ENCODE data around the gene SLC35A2.
"Not testable (repeated sequence)": the region's sequence is repeated elsewhere in the genome, so short reads cannot be mapped to it uniquely, and the experiment has no call there.

SLC35A2 gene

DNA sequence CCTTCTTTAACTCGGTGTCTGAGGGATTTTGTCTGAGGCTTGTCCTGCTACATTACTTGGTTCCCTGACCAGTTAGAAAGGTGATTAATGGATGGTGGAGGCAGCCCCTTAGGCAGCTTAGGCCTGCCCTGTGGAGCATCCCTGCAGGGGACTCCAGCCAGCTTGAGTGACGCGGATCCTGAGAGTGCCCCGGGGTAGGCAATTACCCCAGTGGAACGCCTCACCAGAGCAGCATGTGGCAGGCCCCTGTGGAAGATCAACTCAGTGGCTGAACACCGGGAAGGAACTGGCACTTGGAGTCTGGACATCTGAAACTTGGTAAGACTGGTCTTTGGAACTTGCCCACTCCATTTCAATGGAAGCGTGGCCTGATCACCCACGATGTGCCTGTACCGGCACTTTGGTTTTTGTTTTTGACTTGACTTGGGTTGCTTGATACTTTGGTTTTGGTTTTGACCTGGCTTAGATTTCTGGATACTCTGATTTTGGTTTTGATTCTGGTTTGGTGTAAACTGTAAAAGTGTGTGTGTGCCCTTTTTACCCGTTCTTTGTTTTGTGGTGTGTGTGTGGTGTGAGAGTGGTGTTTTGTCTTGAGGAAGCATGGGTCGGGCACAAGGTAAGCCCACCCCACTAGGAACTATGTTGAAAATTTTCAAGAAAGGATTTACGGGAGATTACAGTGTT is 57.2 kb downstream of the SLC35A2 start:
- H3K9me3 ChIP-seq (ENCODE audit: control insufficient read depth, low read length); H3K4me3 ChIP-seq (ENCODE audit: low read length); H3K4me1 ChIP-seq (ENCODE audit: control insufficient read depth, insufficient read depth, low read length); H3K27me3 ChIP-seq (ENCODE audit: control insufficient read depth, insufficient read depth, low read length); H3K36me3 ChIP-seq (ENCODE audit: control insufficient read depth, insufficient read depth, low read length); H3K9ac ChIP-seq (ENCODE audit: low read length): not testable (repeated sequence)

DNA sequence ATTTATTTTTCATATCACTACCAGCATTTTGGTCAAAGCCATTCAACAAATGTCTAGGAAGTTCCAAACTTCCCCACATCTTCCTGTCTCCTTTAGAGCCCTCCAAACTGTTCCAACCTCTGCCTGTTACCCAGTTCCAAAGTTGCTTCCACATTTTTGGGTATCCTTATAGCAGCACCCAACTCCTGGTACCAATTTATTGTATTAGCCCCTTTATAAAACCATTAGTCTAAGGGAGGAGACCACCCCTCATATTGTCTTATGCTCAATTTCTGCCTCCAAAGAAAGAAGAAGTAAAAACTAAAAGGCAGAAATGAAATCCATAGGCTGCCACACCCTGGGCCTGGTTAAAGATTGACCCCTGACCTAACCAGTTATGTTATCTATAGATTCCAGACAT is 58.0 kb downstream of the SLC35A2 start:
- H3K4me3 ChIP-seq (ENCODE audit: low read length); H3K36me3 ChIP-seq (ENCODE audit: control insufficient read depth, insufficient read depth, low read length); H3K9ac ChIP-seq (ENCODE audit: low read length); H3K27me3 ChIP-seq (ENCODE audit: control insufficient read depth, insufficient read depth, low read length); H3K9me3 ChIP-seq (ENCODE audit: control insufficient read depth, low read length); H3K4me1 ChIP-seq (ENCODE audit: control insufficient read depth, insufficient read depth, low read length): not testable (repeated sequence)

Measured in mucosa of stomach (tissue), 1 donor.